HepG2 (cell line): ENCODE results near the gene HLA-DOA. TPM values are rescaled to one million over a fixed set of nuclear protein-coding genes. Genes with fewer than 3 reads are reported as not detected.
A peak's percentile ranks its signal among the peaks of the same experiment; 100 is the strongest.

Experiments used
- DNMT3B ChIP-seq: conservative IDR thresholded peaks from 2 replicates; pipeline ENCODE4 v1.6.1; 2016; ENCODE audit warnings: missing biosample characterization, control low read depth
- EZH2 ChIP-seq: conservative IDR thresholded peaks from 2 replicates; pipeline ENCODE4 v1.6.1; 2012; ENCODE audit warnings: mild to moderate bottlenecking, low read depth, low read length, moderate library complexity
- FOXP1 ChIP-seq, 2 experiments: fragments of 450-650 bp in 1 of 2; IDR thresholded peaks; 2 replicates each; pipeline ENCODE4 v1.6.1; 2017 to 2018; ENCODE audit warnings: antibody characterized with exemption in 1 of 2
- JUND ChIP-seq: sonication (generic); formaldehyde crosslinking; IDR thresholded peaks from 2 replicates; pipeline ENCODE4 v1.8.0; 2022; ENCODE audit warnings: mild to moderate bottlenecking, missing genetic modification reagents
- KDM4B ChIP-seq: sonication (generic); formaldehyde crosslinking; IDR thresholded peaks from 2 replicates; pipeline ENCODE4 v1.4.0; 2020; ENCODE audit warnings: missing genetic modification reagents
- SMAD9 ChIP-seq: sonication (generic); formaldehyde crosslinking; IDR thresholded peaks from 2 replicates; pipeline ENCODE4 v1.5.1; 2020; ENCODE audit warnings: mild to moderate bottlenecking, missing genetic modification reagents
- THYN1 ChIP-seq: sonication (generic); formaldehyde crosslinking; IDR thresholded peaks from 2 replicates; pipeline ENCODE4 v1.8.1; 2023; ENCODE audit warnings: low read depth, mild to moderate bottlenecking, moderate library complexity, missing genetic modification reagents, borderline replicate concordance
- XBP1 ChIP-seq: sonication (generic); formaldehyde crosslinking; IDR thresholded peaks from 2 replicates; pipeline ENCODE4 v1.5.0; 2020; ENCODE audit warnings: missing genetic modification reagents
- ZNF12 ChIP-seq: sonication (generic); formaldehyde crosslinking; IDR thresholded peaks from 2 replicates; pipeline ENCODE4 v1.5.0; 2020; ENCODE audit warnings: missing genetic modification reagents
- ZNF235 ChIP-seq: sonication (generic); formaldehyde crosslinking; IDR thresholded peaks from 2 replicates; pipeline ENCODE4 v1.8.1; 2023; ENCODE audit warnings: mild to moderate bottlenecking, missing genetic modification reagents, borderline replicate concordance
- ZNF292 ChIP-seq: sonication (generic); formaldehyde crosslinking; IDR thresholded peaks from 2 replicates; pipeline ENCODE4 v1.8.1; 2022; ENCODE audit warnings: mild to moderate bottlenecking, low read depth, missing genetic modification reagents, borderline replicate concordance
- ZNF607 ChIP-seq: sonication (generic); formaldehyde crosslinking; IDR thresholded peaks from 2 replicates; pipeline ENCODE4 v1.5.1; 2020; ENCODE audit warnings: missing genetic modification reagents, mild to moderate bottlenecking, borderline replicate concordance
- ZNF678 ChIP-seq: sonication (generic); formaldehyde crosslinking; IDR thresholded peaks from 2 replicates; pipeline ENCODE4 v1.4.0; 2020; ENCODE audit warnings: mild to moderate bottlenecking, missing genetic modification reagents
- ZNF7 ChIP-seq: IDR thresholded peaks from 2 replicates; pipeline ENCODE4 v1.6.1; 2016; ENCODE audit warnings: missing biosample characterization, missing genetic modification reagents
- ZNF841 ChIP-seq: sonication (generic); formaldehyde crosslinking; IDR thresholded peaks from 2 replicates; pipeline ENCODE4 v1.8.1; 2023; ENCODE audit warnings: missing genetic modification reagents, borderline replicate concordance
- ZNF879 ChIP-seq: sonication (generic); formaldehyde crosslinking; IDR thresholded peaks from 2 replicates; pipeline ENCODE4 v1.8.1; 2023; ENCODE audit warnings: missing genetic modification reagents
- polyA plus RNA-seq, 8 experiments: library from polyadenylated mRNA; depleted of rRNA in 3 of 8; stranded (reverse) in 7 of 8; unstranded in 1 of 8; fragments of >200 nt; fragmentation: Illumina TruSeq in 4 of 8; extraction: Trizol in 4 of 8; gene quantifications; 2 replicates each; pipeline versions ENCODE4 v1.2.1 to v1.2.3, GENCODE V29; 2011 to 2016; ENCODE audit warnings: low read depth in 4 of 8, missing spikeins in 1 of 8, mixed read lengths in 1 of 8; ENCODE audit not compliant: insufficient read depth in 1 of 8
- total RNA-seq, 5 experiments: library from RNA; depleted of rRNA; stranded (reverse); fragments of >200 nt; fragmentation: Illumina TruSeq; extraction: Trizol; gene quantifications; 2 replicates each; pipeline ENCODE4 v1.2.3, GENCODE V29; 2016; ENCODE audit warnings: low read depth in 1 of 5
- TF ChIP-seq, protein P1 (sequence below): sonication (generic); formaldehyde crosslinking; IDR thresholded peaks from 2 replicates; pipeline ENCODE4; 2020; ENCODE audit warnings: missing genetic modification reagents, mild to moderate bottlenecking, borderline replicate concordance
- TF ChIP-seq, protein P2 (sequence below): sonication (generic); formaldehyde crosslinking; IDR thresholded peaks from 2 replicates; pipeline ENCODE4 v1.4.0; 2020; ENCODE audit warnings: missing genetic modification reagents
- TF ChIP-seq, protein P3 (sequence below): sonication (generic); formaldehyde crosslinking; conservative IDR thresholded peaks from 2 replicates; pipeline ENCODE4 v1.5.0; 2020; ENCODE audit warnings: missing genetic modification reagents
- TF ChIP-seq, protein P4 (sequence below): sonication (generic); formaldehyde crosslinking; IDR thresholded peaks from 2 replicates; pipeline ENCODE4 v1.8.0; 2022; ENCODE audit warnings: low read depth, missing genetic modification reagents

Gene HLA-DOA
- total and polyA plus RNA-seq, 2 of the 13 experiments (the other 11 are each of a cell fraction or from before 2014, with no cell fraction given): 0.03 to 0.09 TPM

DNA sequence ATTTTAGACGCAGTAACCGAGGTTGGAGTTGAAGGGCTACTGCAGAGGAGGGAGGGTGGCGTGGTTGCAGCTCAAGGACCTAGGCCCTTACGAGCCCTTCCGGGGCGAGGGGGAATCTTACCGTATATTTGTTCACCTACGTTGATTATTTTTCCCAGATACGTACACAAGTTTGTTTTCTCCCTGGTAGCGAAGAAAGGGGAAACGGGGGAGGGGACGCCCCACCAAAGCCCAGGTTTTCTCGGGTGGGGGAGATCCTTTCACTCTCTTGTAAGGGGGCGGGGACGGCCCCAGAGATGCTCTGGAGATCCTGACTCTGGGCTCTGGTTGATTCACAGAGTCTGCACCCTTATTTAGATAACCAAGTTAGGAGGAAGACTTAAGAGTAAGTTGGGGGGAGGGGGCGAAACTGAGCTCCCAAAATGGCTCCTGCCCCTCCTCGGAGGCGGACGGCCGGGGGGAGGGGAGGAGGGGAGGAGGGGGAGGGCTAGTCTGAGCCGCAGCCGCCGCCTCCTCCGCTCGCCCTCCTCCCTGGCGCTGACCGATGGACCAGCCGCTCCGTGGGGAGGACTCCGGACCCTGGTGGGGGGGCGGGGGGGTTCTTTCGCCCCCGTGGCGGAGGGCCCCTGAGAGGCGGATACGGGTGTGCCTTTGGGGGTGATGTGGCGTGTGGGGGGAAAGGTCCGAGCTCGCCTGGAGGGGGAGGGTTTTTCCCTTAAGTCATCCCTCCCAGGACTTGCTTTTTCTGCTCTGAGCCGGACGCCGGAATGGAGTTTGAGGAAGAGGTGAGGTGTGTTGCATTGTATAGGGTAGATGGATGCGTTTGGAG lies 38.8 kb downstream of the HLA-DOA start (continued):
- TF ChIP-seq SMAD9 (CRISPR knock-in tag) (no peak), JUND (CRISPR knock-in tag) (no peak), FOXP1 (IDR thresholded peaks at IDR 0.05) (no peak), FOXP1 (CRISPR knock-in tag; IDR thresholded peaks at IDR 0.05) (no peak), ZNF7 (no peak), KDM4B (CRISPR knock-in tag) (no peak), ZNF678 (CRISPR knock-in tag) (no peak), THYN1 (CRISPR knock-in tag) (no peak), ZNF292 (no peak), ZNF235 (CRISPR knock-in tag) (no peak; the same call in 1 of the 2 replicates), DNMT3B (peak; percentile 88; the same call in 1 of the 2 replicates), ZNF841 (CRISPR knock-in tag) (0 out of 2 replicates have a peak, but pooled peaks have one; percentile 8), ZNF879 (CRISPR knock-in tag) (no peak), ZNF12 (CRISPR knock-in tag) (no peak), ZNF607 (CRISPR knock-in tag) (0 out of 2 replicates have a peak, but pooled peaks have one; percentile 36), EZH2 (no peak), XBP1 (CRISPR knock-in tag) (no peak)
- TF ChIP-seq, protein P1, sequence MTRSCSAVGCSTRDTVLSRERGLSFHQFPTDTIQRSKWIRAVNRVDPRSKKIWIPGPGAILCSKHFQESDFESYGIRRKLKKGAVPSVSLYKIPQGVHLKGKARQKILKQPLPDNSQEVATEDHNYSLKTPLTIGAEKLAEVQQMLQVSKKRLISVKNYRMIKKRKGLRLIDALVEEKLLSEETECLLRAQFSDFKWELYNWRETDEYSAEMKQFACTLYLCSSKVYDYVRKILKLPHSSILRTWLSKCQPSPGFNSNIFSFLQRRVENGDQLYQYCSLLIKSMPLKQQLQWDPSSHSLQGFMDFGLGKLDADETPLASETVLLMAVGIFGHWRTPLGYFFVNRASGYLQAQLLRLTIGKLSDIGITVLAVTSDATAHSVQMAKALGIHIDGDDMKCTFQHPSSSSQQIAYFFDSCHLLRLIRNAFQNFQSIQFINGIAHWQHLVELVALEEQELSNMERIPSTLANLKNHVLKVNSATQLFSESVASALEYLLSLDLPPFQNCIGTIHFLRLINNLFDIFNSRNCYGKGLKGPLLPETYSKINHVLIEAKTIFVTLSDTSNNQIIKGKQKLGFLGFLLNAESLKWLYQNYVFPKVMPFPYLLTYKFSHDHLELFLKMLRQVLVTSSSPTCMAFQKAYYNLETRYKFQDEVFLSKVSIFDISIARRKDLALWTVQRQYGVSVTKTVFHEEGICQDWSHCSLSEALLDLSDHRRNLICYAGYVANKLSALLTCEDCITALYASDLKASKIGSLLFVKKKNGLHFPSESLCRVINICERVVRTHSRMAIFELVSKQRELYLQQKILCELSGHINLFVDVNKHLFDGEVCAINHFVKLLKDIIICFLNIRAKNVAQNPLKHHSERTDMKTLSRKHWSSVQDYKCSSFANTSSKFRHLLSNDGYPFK: 0 out of 2 replicates have a peak, but pooled peaks have one; percentile 4
- TF ChIP-seq, protein P2, sequence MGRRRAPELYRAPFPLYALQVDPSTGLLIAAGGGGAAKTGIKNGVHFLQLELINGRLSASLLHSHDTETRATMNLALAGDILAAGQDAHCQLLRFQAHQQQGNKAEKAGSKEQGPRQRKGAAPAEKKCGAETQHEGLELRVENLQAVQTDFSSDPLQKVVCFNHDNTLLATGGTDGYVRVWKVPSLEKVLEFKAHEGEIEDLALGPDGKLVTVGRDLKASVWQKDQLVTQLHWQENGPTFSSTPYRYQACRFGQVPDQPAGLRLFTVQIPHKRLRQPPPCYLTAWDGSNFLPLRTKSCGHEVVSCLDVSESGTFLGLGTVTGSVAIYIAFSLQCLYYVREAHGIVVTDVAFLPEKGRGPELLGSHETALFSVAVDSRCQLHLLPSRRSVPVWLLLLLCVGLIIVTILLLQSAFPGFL: no peak
- TF ChIP-seq, protein P3, sequence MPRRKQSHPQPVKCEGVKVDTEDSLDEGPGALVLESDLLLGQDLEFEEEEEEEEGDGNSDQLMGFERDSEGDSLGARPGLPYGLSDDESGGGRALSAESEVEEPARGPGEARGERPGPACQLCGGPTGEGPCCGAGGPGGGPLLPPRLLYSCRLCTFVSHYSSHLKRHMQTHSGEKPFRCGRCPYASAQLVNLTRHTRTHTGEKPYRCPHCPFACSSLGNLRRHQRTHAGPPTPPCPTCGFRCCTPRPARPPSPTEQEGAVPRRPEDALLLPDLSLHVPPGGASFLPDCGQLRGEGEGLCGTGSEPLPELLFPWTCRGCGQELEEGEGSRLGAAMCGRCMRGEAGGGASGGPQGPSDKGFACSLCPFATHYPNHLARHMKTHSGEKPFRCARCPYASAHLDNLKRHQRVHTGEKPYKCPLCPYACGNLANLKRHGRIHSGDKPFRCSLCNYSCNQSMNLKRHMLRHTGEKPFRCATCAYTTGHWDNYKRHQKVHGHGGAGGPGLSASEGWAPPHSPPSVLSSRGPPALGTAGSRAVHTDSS: no peak
- TF ChIP-seq, protein P4, sequence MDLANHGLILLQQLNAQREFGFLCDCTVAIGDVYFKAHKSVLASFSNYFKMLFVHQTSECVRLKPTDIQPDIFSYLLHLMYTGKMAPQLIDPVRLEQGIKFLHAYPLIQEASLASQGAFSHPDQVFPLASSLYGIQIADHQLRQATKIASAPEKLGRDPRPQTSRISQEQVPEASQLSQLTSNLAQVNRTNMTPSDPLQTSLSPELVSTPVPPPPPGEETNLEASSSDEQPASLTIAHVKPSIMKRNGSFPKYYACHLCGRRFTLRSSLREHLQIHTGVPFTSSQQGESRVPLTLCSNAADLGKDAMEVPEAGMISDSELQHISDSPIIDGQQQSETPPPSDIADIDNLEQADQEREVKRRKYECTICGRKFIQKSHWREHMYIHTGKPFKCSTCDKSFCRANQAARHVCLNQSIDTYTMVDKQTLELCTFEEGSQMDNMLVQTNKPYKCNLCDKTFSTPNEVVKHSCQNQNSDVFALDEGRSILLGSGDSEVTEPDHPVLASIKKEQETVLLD (CRISPR knock-in tag): 0 out of 2 replicates have a peak, but pooled peaks have one; percentile 34
